Measurements from ENCODE around the gene CALY. TPM values are rescaled to one million over a fixed set of nuclear protein-coding genes. Genes with fewer than 3 reads are reported as not detected.

The CALY gene
- total RNA-seq, 1 donor from 2014 or later = 1.5 TPM

DNA sequence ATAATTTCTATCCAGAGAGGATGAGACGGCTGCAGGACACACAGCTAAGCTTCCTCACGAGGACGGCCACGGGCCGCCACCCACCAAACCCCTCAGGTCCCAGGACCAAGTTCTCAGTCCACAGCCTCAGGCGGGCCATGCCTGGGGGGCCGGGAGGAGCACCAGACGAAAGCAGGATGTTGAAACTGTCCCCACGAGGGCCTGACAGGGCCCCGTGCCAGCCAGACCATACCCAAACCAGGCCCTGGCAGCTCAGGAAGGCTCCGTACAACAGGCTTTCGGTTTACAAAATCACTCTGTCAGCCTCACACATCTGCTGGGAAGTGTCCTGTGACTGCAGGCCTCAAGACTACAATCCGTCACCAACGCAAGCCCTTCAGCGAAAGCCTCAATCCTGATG lies 42.5 kb downstream of the CALY start:
- H3K4me3 ChIP-seq (ENCODE audit: low read depth, low read length) = no peak overlapping the region
- no peak for DNase-seq (ENCODE audit: low read depth)
- no peak for TF ChIP-seq CTCF (conservative IDR thresholded peaks at IDR 0.05; ENCODE audit: low read depth, low read length)

GRCh38 chr10:133293810-133294119 lies 42.9 kb downstream of the CALY start:
- no peak for TF ChIP-seq CTCF (conservative IDR thresholded peaks at IDR 0.05; ENCODE audit: low read depth, low read length)
- no peak for DNase-seq (ENCODE audit: low read depth)
- no peak overlapping the region for H3K4me3 ChIP-seq (ENCODE audit: low read depth, low read length)

DNA sequence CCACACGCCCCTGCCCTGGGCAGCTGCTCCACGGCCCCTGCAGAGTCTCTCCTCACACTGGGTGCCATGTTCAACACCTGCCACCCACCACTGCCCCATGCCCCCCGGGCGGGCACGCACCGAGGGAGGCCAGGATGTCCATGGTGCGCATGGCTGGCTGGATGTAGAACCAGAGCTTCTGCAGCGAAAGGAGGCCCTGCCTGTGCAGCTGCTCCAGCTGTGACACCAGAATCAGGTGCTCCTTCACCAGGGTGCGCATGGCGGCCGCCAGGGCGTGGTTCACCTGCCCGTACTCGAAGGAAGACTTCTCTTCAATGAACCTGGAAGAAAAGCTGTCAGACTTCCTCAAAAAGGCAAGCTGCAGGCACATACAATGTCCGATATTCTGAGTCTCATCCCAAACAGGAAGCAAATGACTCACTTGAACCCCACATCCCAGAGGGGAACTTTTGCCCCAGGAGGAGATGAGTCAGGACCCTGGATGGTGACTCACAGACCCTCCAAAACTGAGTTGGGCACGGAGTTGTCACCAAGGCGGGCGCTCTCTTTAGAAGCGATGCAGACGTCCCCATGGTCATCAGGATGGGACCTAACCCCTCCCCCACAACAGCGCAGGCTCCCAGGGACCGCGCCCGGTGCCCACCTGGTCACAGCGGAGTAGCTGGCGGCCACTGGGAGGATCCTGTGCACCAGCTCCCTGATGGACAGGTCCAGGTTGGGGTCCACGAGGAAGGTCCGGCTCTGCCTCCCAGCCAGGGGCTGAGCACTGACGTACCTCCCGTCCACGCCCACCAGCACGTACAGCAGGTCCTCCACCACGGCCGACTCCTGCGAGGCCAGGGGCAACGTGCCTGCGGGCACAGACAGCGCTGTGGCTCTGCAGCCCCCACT lies 43.5 kb downstream of the CALY start:
- DNase-seq (ENCODE audit: low read depth) = no peak
- H3K4me3 ChIP-seq (ENCODE audit: low read depth, low read length) = no peak overlapping the region
- TF ChIP-seq CTCF (conservative IDR thresholded peaks at IDR 0.05; ENCODE audit: low read depth, low read length) = no peak

GRCh38 chr10:133289761-133290160 lies 46.9 kb downstream of the CALY start:
- H3K4me3 ChIP-seq (ENCODE audit: low read depth, low read length) = no peak overlapping the region
- no peak for TF ChIP-seq CTCF (conservative IDR thresholded peaks at IDR 0.05; ENCODE audit: low read depth, low read length)
- no peak for DNase-seq (ENCODE audit: low read depth)

- no peak overlapping the region for H3K4me3 ChIP-seq (ENCODE audit: low read depth, low read length)
- TF ChIP-seq CTCF (conservative IDR thresholded peaks at IDR 0.05; ENCODE audit: low read depth, low read length) = no peak
- DNase-seq (ENCODE audit: low read depth) = no peak
These were observed 48.7 kb downstream of the CALY start for GRCh38 chr10:133287832-133288500.

DNA sequence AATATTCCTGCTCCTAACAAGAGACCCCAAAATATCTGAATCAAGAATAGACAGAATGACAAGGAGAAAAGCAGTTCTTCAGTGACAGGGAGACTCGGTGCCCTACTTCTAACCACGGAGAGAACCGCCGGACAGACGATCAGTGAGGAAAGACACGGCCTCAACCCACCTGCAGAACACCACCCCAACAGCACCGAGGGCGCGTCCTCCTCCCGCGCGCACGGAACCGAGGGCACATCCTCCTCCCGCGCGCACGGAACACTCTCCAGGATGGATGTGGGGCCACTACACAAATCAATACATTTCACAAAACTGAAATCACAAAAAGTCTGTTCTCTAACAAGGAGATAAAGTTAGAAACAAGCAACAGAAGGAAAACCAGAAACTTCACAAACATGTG lies 50.3 kb downstream of the CALY start:
- no peak for DNase-seq (ENCODE audit: low read depth)
- no peak overlapping the region for H3K4me3 ChIP-seq (ENCODE audit: low read depth, low read length)
- TF ChIP-seq CTCF (conservative IDR thresholded peaks at IDR 0.05; ENCODE audit: low read depth, low read length) = no peak

All from epithelial cell of proximal tubule (primary cell).